Keratinocyte (primary cell): ENCODE data around the gene SEL1L. TPM values are rescaled to one million over a fixed set of nuclear protein-coding genes. Genes with fewer than 3 reads are reported as not detected.

Experiments used
- DNase-seq: peaks from one replicate; pipeline ENCODE4 v3.0.0-alpha.2; 2011; ENCODE audit warnings: low read depth, missing footprints, low spot score
- FAIRE-seq: peaks from 2 replicates; lab custom pipeline; 2011; peaks lifted over from hg19 to GRCh38; lab: Jason Lieb, UNC
- H2AFZ ChIP-seq: 2 replicates; pipeline ENCODE4 v1.6.0; 2012; ENCODE audit warnings: low read length, control low read depth, inconsistent platforms; ENCODE audit not compliant: control insufficient read depth
- H3K27ac ChIP-seq: 2 replicates; pipeline ENCODE4 v1.5.1; 2011; ENCODE audit warnings: low read length; ENCODE audit not compliant: control insufficient read depth, insufficient read depth
- H3K27me3 ChIP-seq: 3 replicates; pipeline ENCODE4 v1.6.0; 2011; ENCODE audit warnings: low read length; ENCODE audit not compliant: control insufficient read depth, insufficient read depth; ENCODE audit errors: extremely low read depth
- H3K36me3 ChIP-seq, 2 experiments: 2 replicates in 1 of 2; 3 replicates in 1 of 2; pipeline ENCODE4 v1.5.1; 2011; ENCODE audit warnings: low read length in 2 of 2, mild to moderate bottlenecking in 1 of 2; ENCODE audit not compliant: control insufficient read depth in 2 of 2, insufficient read depth in 2 of 2; ENCODE audit errors: extremely low read depth in 1 of 2
- H3K4me1 ChIP-seq: 3 replicates; pipeline ENCODE4 v1.5.1; 2011; ENCODE audit warnings: low read length; ENCODE audit not compliant: control insufficient read depth, insufficient read depth; ENCODE audit errors: extremely low read depth
- H3K4me2 ChIP-seq: 3 replicates; pipeline ENCODE4 v1.6.0; 2011; ENCODE audit warnings: low read depth, low read length; ENCODE audit not compliant: control insufficient read depth, insufficient read depth; ENCODE audit errors: extremely low read depth
- H3K4me3 ChIP-seq, 3 experiments: fragments of 200-600 bp in 1 of 3; sonication (generic) in 1 of 3; 2 replicates in 2 of 3; 3 replicates in 1 of 3; pipeline ENCODE4 v1.5.1; 2011 to 2016; ENCODE audit warnings: low read length in 3 of 3, mild to moderate bottlenecking in 3 of 3, control low read depth in 2 of 3, inconsistent platforms in 1 of 3, low read depth in 1 of 3, mixed read lengths in 1 of 3, mixed run types in 1 of 3, moderate library complexity in 1 of 3; ENCODE audit not compliant: control insufficient read depth in 2 of 3, insufficient read depth in 2 of 3; ENCODE audit errors: extremely low read depth in 1 of 3
- H3K79me2 ChIP-seq: 2 replicates; pipeline ENCODE4 v1.6.0; 2012; ENCODE audit warnings: low read length; ENCODE audit not compliant: control insufficient read depth, insufficient read depth
- H3K9ac ChIP-seq: 3 replicates; pipeline ENCODE4 v1.6.0; 2011; ENCODE audit warnings: low read length; ENCODE audit not compliant: control insufficient read depth, insufficient read depth; ENCODE audit errors: extremely low read depth
- H3K9me1 ChIP-seq: 3 replicates; pipeline ENCODE4 v1.6.0; 2011; ENCODE audit warnings: low read length; ENCODE audit not compliant: control insufficient read depth, insufficient read depth; ENCODE audit errors: extremely low read depth
- H3K9me3 ChIP-seq: 2 replicates; pipeline ENCODE4 v1.5.1; 2012; ENCODE audit warnings: low read depth, low read length; ENCODE audit not compliant: control insufficient read depth
- H4K20me1 ChIP-seq: 3 replicates; pipeline ENCODE4 v1.6.0; 2011; ENCODE audit warnings: low read length; ENCODE audit not compliant: control insufficient read depth, insufficient read depth; ENCODE audit errors: extremely low read depth
- EZH2 ChIP-seq: IDR thresholded peaks from one replicate; pipeline ENCODE4 v1.6.1; 2012; ENCODE audit warnings: inconsistent platforms, mild to moderate bottlenecking, low read length, moderate library complexity
- dilution Hi-C: fragments of 300-500 bp; cut with MboI; formaldehyde crosslinking; loops from one replicate; pipeline ENCODE4 v1.7.0; 2020; ENCODE audit warnings: low sequenced_read_pairs; ENCODE audit not compliant: extremely low pct_ligation_motif_present
- polyA plus RNA-seq, 5 experiments: library from polyadenylated mRNA; depleted of rRNA in 3 of 5; stranded (reverse) in 3 of 5; stranded (forward) in 1 of 5; unstranded in 1 of 5; fragments of >200 nt; gene quantifications; 1 replicate in 1 of 5; 2 replicates in 3 of 5; 3 replicates in 1 of 5; pipeline versions ENCODE4 v1.2.1 to v1.2.3, GENCODE V29; 2011 to 2012; ENCODE audit warnings: missing spikeins in 2 of 5, low read depth in 1 of 5, low replicate concordance in 1 of 5
- TF ChIP-seq, protein P1 (sequence below), 3 experiments: IDR thresholded peaks in 1 of 3; conservative IDR thresholded peaks in 1 of 3; optimal IDR thresholded peaks in 1 of 3; 2 replicates in 2 of 3; 3 replicates in 1 of 3; pipeline versions ENCODE3 to v1.5.1; 2011; ENCODE audit warnings: low read length in 3 of 3, mild to moderate bottlenecking in 3 of 3, moderate library complexity in 2 of 3, control low read depth in 1 of 3, inconsistent platforms in 1 of 3; ENCODE audit not compliant: insufficient read depth in 2 of 3; ENCODE audit errors: extremely low read depth in 1 of 3

Gene SEL1L
- polyA plus RNA-seq, 1 donor (not counting 4 experiments of a cell fraction or from before 2014, with no cell fraction given) = 19.7 TPM

DNA sequence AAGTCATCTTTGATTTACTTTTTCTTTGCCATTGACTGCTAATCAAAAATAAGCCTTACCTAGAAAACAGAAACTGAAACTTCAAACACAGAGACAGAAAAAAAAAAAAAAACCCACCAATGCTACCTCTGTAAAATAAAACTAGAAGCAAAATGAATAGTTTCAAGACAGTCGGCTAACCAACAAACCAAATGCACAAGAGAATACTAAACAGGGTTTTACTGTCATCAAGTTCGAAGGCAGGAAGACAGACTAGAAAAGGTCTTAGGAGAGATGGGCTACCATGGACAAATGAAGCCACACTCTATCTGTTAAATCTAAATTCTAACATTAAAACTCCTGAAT lies 59.5 kb downstream of the SEL1L start:
- Histone ChIP-seq H3K9me1 (no peaks in the 10 kb centered on the region), H3K4me3 (no peak overlapping the region), H3K4me1 (peaks cover 20% of the 10 kb centered on the region), H4K20me1 (no peaks in the 10 kb centered on the region), H3K79me2 (no peaks in the 10 kb centered on the region), H3K27ac (no peak overlapping the region), H3K9ac (no peak overlapping the region), H2AFZ (no peak overlapping the region), H3K27me3 (no peaks in the 10 kb centered on the region), H3K4me2 (no peak overlapping the region), H3K36me3 (peaks cover 8 to 17% of the 10 kb centered on the region in 2 experiments), H3K9me3 (no peaks in the 10 kb centered on the region)
- FAIRE-seq (no peak), DNase-seq (no peak)
- dilution Hi-C loops = no loop called here
- TF ChIP-seq, protein P1, sequence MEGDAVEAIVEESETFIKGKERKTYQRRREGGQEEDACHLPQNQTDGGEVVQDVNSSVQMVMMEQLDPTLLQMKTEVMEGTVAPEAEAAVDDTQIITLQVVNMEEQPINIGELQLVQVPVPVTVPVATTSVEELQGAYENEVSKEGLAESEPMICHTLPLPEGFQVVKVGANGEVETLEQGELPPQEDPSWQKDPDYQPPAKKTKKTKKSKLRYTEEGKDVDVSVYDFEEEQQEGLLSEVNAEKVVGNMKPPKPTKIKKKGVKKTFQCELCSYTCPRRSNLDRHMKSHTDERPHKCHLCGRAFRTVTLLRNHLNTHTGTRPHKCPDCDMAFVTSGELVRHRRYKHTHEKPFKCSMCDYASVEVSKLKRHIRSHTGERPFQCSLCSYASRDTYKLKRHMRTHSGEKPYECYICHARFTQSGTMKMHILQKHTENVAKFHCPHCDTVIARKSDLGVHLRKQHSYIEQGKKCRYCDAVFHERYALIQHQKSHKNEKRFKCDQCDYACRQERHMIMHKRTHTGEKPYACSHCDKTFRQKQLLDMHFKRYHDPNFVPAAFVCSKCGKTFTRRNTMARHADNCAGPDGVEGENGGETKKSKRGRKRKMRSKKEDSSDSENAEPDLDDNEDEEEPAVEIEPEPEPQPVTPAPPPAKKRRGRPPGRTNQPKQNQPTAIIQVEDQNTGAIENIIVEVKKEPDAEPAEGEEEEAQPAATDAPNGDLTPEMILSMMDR (optimal IDR thresholded peaks at IDR 0.05 in 1 of 3, IDR thresholded peaks at IDR 0.05 in 1 of 3, conservative IDR thresholded peaks at IDR 0.05 in 1 of 3; ENCODE audit: extremely low read depth in 1 of 3, insufficient read depth in 2 of 3, low read length in 3 of 3) = no peak
- TF ChIP-seq EZH2 = no peak

DNA sequence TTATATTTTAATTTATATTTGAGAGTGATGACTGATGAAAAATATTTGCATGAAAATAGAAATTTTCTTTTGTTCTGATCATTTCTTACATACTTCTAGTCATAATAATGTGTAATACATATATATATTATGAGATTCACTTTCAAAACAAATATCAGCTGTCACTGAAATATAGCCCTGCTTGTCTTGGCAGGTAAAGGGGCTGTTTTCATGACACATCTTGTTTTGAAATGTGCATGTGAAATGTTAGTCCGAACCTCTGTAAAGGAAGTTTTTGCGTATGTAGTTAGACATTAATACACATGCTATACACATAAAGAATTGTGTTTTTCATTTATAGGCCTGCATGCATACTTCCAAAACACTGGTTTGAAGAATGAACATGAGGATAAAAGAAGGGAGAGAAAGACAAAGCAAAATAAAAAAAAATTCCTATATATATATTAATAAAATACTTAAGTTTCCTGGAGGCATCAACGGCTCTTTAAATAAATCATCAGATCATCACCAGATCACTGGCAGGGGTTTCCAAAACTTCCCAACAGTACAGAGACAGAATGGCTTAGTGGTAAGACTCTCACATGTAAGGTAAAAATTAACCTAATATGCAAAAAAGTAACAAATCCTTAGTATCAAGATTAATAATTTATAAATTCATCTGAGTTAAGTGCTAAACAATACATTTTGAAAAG lies 60.1 kb downstream of the SEL1L start:
- peaks cover 23% of the 10 kb centered on the region for H3K4me1 ChIP-seq
- H3K36me3 ChIP-seq = peaks cover 8 to 14% of the 10 kb centered on the region in 2 experiments
- H4K20me1 ChIP-seq = no peaks in the 10 kb centered on the region
- no peaks in the 10 kb centered on the region for H3K9me3 ChIP-seq
- dilution Hi-C loops = no loop called here
- DNase-seq (no peak), FAIRE-seq (no peak)
- no peaks in the 10 kb centered on the region for H3K9me1 ChIP-seq
- no peak overlapping the region for H3K4me3 ChIP-seq
- peak overlapping the region; percentile 14 for H3K27ac ChIP-seq
- no peak overlapping the region for H3K4me2 ChIP-seq
- TF ChIP-seq, protein P1 (optimal IDR thresholded peaks at IDR 0.05 in 1 of 3, IDR thresholded peaks at IDR 0.05 in 1 of 3, conservative IDR thresholded peaks at IDR 0.05 in 1 of 3; ENCODE audit: extremely low read depth in 1 of 3, insufficient read depth in 2 of 3, low read length in 3 of 3) = no peak
- no peak for TF ChIP-seq EZH2
- H2AFZ ChIP-seq = no peak overlapping the region
- no peak overlapping the region for H3K9ac ChIP-seq
- no peaks in the 10 kb centered on the region for H3K27me3 ChIP-seq
- no peaks in the 10 kb centered on the region for H3K79me2 ChIP-seq
